ENCODE results near the gene SYTL3. TPM values are rescaled to one million over a fixed set of nuclear protein-coding genes. Genes with fewer than 3 reads are reported as not detected.

The SYTL3 gene
- total RNA-seq, 2 donors from 2014 or later, result 0.58 to 0.79 TPM

DNA sequence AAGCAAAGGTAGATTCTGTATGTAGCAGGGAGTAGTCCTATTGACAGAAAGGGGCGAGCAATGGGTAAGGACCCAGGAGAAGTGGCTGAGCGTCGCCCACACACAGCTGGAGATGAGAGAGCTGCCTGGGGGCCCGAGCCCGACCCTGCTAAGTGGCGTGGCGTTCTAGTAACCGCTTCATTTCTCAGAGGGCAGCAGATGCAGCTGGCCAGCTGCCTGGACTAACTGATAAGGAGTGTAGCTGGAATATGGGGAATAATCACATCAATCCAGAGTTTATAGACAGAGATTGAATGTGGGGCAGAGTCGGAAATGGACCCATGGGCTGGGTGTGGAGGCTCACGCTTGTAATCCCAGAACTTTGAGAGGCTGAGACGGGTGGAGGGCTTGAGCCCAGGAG, 104.9 kb downstream of the SYTL3 start:
- TF ChIP-seq, protein P1, sequence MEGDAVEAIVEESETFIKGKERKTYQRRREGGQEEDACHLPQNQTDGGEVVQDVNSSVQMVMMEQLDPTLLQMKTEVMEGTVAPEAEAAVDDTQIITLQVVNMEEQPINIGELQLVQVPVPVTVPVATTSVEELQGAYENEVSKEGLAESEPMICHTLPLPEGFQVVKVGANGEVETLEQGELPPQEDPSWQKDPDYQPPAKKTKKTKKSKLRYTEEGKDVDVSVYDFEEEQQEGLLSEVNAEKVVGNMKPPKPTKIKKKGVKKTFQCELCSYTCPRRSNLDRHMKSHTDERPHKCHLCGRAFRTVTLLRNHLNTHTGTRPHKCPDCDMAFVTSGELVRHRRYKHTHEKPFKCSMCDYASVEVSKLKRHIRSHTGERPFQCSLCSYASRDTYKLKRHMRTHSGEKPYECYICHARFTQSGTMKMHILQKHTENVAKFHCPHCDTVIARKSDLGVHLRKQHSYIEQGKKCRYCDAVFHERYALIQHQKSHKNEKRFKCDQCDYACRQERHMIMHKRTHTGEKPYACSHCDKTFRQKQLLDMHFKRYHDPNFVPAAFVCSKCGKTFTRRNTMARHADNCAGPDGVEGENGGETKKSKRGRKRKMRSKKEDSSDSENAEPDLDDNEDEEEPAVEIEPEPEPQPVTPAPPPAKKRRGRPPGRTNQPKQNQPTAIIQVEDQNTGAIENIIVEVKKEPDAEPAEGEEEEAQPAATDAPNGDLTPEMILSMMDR (conservative IDR thresholded peaks at IDR 0.05), result no peak
- Histone ChIP-seq H3K9ac (ENCODE audit: extremely low read depth, low read length, poor library complexity, severe bottlenecking) (no peak overlapping the region), H3K4me3 (ENCODE audit: low read length) (no peak overlapping the region), H3K27me3 (ENCODE audit: control insufficient read depth, insufficient read depth, low read length, poor library complexity, severe bottlenecking) (no peaks in the 10 kb centered on the region), H3K36me3 (ENCODE audit: control insufficient read depth, insufficient read depth, low read length) (no peaks in the 10 kb centered on the region), H3K27ac (ENCODE audit: low read depth, low read length) (no peak overlapping the region), H3K9me3 (ENCODE audit: control insufficient read depth, low read length) (no peaks in the 10 kb centered on the region), H3K4me1 (ENCODE audit: control insufficient read depth, insufficient read depth, low read length) (no peaks in the 10 kb centered on the region)
- peak; percentile 35 for DNase-seq
- Mint-ChIP-seq H3K27me3 (ENCODE audit: insufficient read depth) (peaks cover 1% of the 10 kb centered on the region), H3K27ac (no peak overlapping the region), H3K4me1 (peaks cover 21% of the 10 kb centered on the region), H3K36me3 (ENCODE audit: low read depth) (no peaks in the 10 kb centered on the region), H3K9me3 (no peaks in the 10 kb centered on the region), H3K4me3 (no peak overlapping the region)
- WGBS, 2 experiments (ENCODE audit: insufficient coverage in 1 of 2, insufficient read length in 1 of 2), result 93 to 98% methylated on average over 10 to 11 of the region's 11 CpGs

- Mint-ChIP-seq H3K27me3 (ENCODE audit: insufficient read depth) (peaks cover 1% of the 10 kb centered on the region), H3K36me3 (ENCODE audit: low read depth) (no peaks in the 10 kb centered on the region), H3K27ac (no peak overlapping the region), H3K4me1 (peaks cover 23% of the 10 kb centered on the region), H3K4me3 (no peak overlapping the region), H3K9me3 (no peaks in the 10 kb centered on the region)
- Histone ChIP-seq H3K9me3 (ENCODE audit: control insufficient read depth, low read length) (no peaks in the 10 kb centered on the region), H3K27me3 (ENCODE audit: control insufficient read depth, insufficient read depth, low read length, poor library complexity, severe bottlenecking) (no peaks in the 10 kb centered on the region), H3K36me3 (ENCODE audit: control insufficient read depth, insufficient read depth, low read length) (no peaks in the 10 kb centered on the region), H3K4me3 (ENCODE audit: low read length) (no peak overlapping the region), H3K9ac (ENCODE audit: extremely low read depth, low read length, poor library complexity, severe bottlenecking) (no peak overlapping the region), H3K27ac (ENCODE audit: low read depth, low read length) (no peak overlapping the region), H3K4me1 (ENCODE audit: control insufficient read depth, insufficient read depth, low read length) (no peaks in the 10 kb centered on the region)
- peak; percentile 50 for DNase-seq
- WGBS, 2 experiments (ENCODE audit: insufficient coverage in 1 of 2, insufficient read length in 1 of 2), result 90 to 92% methylated on average over 13 of the region's 13 CpGs
- TF ChIP-seq, protein P1 (conservative IDR thresholded peaks at IDR 0.05), result no peak
These were observed 105.8 kb downstream of the SYTL3 start for GRCh38 chr6:158755636-158756035.

DNA sequence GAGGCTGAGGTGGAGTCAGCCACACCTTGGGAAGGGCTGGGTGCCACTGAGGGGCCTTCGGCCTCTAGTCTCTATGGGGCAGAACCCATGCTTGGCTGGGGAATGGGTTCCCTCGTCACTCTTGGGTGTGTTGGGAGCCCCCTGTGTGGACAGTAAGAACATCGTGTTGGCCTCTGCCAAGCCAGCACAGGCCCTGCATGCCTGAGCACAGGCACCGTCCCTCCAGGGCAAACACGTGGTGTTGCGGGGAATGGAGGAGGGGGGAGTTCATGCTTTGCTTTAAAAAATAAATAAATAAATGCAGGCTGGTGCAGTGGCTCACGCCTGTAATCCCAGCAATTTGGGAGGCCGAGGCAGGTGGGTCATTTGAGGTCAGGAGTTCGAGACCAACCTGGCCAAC, 106.3 kb downstream of the SYTL3 start:
- TF ChIP-seq, protein P1 (conservative IDR thresholded peaks at IDR 0.05), result no peak
- peaks cover 1% of the 10 kb centered on the region for H3K27me3 Mint-ChIP-seq (ENCODE audit: insufficient read depth)
- no peak overlapping the region for H3K4me3 Mint-ChIP-seq
- H3K27ac Mint-ChIP-seq, result no peak overlapping the region
- Histone ChIP-seq H3K4me1 (ENCODE audit: control insufficient read depth, insufficient read depth, low read length) (no peaks in the 10 kb centered on the region), H3K36me3 (ENCODE audit: control insufficient read depth, insufficient read depth, low read length) (no peaks in the 10 kb centered on the region), H3K27me3 (ENCODE audit: control insufficient read depth, insufficient read depth, low read length, poor library complexity, severe bottlenecking) (no peaks in the 10 kb centered on the region), H3K27ac (ENCODE audit: low read depth, low read length) (no peak overlapping the region), H3K4me3 (ENCODE audit: low read length) (no peak overlapping the region), H3K9me3 (ENCODE audit: control insufficient read depth, low read length) (no peaks in the 10 kb centered on the region), H3K9ac (ENCODE audit: extremely low read depth, low read length, poor library complexity, severe bottlenecking) (no peak overlapping the region)
- no peaks in the 10 kb centered on the region for H3K9me3 Mint-ChIP-seq
- DNase-seq, result peak; percentile 47
- 87 to 94% methylated on average over 7 to 9 of the region's 9 CpGs for WGBS, 2 experiments (ENCODE audit: insufficient coverage in 1 of 2, insufficient read length in 1 of 2)
- H3K36me3 Mint-ChIP-seq (ENCODE audit: low read depth), result no peaks in the 10 kb centered on the region
- peaks cover 27% of the 10 kb centered on the region for H3K4me1 Mint-ChIP-seq

Data from endodermal cell (in vitro differentiated cells).